IPS-18c (cell line): ENCODE results near the gene OR5B3.
"Not testable (repeated sequence)": the region's sequence is repeated elsewhere in the genome, so short reads cannot be mapped to it uniquely, and the experiment has no call there.

Experiments
- H3K4me3 ChIP-seq: 2 replicates; pipeline ENCODE4 v1.7.0; 2013; ENCODE audit warnings: low read depth, mild to moderate bottlenecking, low read length, moderate library complexity; ENCODE audit not compliant: insufficient read depth
- H3K9me3 ChIP-seq: one replicate; pipeline ENCODE4 v1.6.1; 2013; ENCODE audit warnings: mild to moderate bottlenecking, low read length, moderate library complexity; ENCODE audit not compliant: control insufficient read depth, insufficient read depth

OR5B3 gene

GRCh38 chr11:58406774-58407173 is at the start of gene OR5B3:
Gene OR5B3 (minus strand): TSS chr11:58406874. CDS start chr11:58403409, 3,465 bp downstream.
- Histone ChIP-seq H3K9me3 (no peaks in the 10 kb centered on the region), H3K4me3 (no peak within 1 kb of the TSS)

DNA sequence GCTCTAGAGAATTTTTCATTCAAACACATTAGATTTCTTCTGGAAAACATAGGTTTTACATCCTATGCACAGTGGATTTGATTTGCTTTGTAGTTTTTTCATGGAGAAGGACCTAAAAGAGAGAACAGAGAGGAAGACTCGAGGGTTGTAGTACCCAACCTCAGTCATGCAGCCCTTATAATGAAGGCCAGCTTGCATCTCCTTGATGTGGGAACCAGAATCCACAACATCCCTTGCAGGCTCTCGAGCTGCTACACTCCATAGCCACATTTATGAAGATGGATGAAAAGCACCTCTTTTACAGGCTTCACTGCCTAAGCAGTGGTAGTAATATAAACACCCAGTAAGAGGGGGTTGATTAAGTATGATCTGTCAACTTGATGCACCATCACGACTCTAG is 44.9 kb upstream of the OR5B3 start:
- no peak overlapping the region for H3K4me3 ChIP-seq
- peaks cover 2% of the 10 kb centered on the region for H3K9me3 ChIP-seq

DNA sequence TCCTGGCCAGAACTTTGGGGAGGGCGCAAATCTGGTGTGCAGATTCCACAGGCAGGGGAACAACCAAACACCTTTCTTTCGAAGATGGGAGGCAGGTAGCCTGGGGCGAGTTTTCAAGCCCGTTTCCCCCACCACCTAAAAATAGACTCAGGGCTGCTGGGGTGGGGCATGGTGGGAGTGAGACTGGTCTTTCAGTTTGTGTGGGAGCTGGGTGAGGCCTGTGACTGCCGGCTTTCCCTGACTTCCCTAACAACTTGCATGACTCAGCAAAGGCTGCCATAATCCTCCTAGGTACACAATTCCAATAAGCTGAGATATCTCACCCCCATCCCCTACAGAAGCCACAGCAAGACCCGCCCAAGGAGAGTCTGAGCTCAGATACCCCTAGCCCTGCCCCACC is 39.6 kb upstream of the OR5B3 start:
- H3K4me3 ChIP-seq: no peak overlapping the region
- H3K9me3 ChIP-seq: peaks cover 6% of the 10 kb centered on the region

DNA sequence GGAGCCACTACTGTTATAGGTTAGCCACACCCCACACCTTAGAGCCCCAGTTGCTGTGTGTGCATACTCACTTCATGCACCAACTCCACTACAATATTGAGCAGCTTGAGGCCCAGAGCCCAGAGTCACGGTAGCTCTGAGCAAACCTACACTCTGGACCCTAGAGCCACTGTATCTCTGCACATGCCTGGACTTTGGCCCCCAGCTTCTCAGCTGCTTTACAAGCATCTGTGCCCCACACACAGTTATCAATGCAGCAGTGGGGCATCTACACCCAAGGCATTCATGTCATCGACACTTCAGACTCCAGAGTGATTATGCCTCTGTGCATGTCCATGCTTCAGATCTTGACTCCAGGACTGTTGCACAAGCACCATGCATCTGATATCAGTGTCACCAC is 37.6 kb upstream of the OR5B3 start:
- peaks cover 4% of the 10 kb centered on the region for H3K9me3 ChIP-seq

DNA sequence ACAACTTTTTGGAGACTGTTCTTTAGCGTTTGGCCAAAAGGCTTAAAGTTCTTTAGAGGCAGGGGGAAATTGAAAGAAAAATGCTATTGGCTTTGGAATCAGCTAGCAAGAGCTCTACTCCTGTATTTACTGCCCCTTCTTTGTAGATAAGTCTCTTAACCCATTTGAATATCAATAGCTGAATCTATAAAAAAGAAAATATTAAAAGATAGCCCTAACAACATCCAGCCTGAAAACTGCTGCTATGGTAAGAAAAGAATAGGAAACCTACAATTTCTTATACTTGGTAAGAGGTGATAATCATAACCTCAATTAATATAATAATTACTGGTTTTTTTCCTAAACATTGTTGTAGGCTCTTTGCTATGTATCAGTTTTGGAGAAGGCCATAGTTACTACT is 35.5 kb upstream of the OR5B3 start, which contains the start of gene OR5B12:
TSS of gene OR5B12 (minus strand) at position 101 of the 400 bp plus-strand sequence. CDS start 2,085 bp downstream, outside the sequence.
- Histone ChIP-seq H3K9me3 (peaks cover 4% of the 10 kb centered on the region), H3K4me3 (no peak within 1 kb of the TSS)

More for the DNA sequence above, 37.6 kb upstream of the OR5B3 start:
- H3K4me3 ChIP-seq: no peak overlapping the region

DNA sequence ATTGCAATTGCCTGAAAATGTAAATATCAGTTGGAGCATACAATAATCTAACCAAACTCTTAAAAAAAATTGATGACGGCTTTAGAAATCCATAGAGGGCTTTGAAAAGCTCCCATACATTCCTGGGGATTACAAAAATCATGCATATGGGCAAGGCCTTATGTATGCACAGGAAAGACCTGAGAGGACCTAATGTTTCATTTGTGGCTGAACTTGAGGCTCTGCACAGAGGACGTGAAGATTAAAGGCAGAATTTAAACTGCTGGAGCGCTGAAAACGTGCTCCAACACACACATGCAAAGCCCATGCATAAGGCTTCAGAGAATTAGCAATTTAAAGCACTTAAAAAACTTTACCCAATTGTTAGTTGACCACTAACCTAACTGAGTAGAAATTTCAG is 31.8 kb upstream of the OR5B3 start:
- H3K9me3 ChIP-seq: no peaks in the 10 kb centered on the region
- no peak overlapping the region for H3K4me3 ChIP-seq

DNA sequence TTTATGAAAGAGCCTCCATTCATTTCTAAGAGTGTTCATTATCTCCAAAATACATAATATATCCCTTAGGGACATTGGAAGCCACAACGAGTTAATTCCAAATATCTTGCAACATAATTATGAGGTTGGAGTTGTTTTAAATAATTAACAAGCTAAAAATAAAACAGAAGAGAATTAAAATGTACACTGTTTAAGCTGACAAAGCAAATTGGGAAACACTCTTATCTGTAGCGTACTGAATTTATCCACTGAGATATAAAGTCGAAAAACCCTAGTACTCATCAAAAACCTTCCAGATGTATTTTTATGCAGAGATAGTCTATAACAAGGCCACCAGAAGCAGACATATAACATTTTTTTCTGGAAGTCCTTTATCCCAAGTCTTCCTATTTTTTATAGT is 27.5 kb upstream of the OR5B3 start:
- no peaks in the 10 kb centered on the region for H3K9me3 ChIP-seq
- H3K4me3 ChIP-seq: no peak overlapping the region

- H3K4me3 ChIP-seq: no peak overlapping the region
- no peaks in the 10 kb centered on the region for H3K9me3 ChIP-seq
These were observed 27.0 kb upstream of the OR5B3 start for GRCh38 chr11:58433638-58434203.

DNA sequence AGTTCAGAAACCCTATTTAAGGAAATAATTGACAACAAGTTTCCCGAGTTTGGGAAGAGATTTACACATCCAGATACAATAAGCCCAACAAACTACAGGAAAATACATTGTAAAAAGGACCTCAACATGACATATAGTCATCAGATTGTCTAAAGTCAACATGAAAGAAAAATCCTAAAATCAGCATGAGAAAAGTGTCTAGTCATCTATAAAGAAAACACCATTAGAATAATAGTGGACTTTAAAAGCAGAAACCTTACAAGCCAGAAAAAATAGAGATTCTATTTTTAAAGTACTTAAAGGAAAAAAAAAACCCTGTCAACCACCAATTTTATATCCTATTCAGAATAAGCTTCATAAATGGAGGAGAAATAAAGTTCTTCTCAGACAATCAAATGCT is 22.6 kb upstream of the OR5B3 start:
- Histone ChIP-seq H3K9me3 (no peaks in the 10 kb centered on the region), H3K4me3 (no peak overlapping the region)

DNA sequence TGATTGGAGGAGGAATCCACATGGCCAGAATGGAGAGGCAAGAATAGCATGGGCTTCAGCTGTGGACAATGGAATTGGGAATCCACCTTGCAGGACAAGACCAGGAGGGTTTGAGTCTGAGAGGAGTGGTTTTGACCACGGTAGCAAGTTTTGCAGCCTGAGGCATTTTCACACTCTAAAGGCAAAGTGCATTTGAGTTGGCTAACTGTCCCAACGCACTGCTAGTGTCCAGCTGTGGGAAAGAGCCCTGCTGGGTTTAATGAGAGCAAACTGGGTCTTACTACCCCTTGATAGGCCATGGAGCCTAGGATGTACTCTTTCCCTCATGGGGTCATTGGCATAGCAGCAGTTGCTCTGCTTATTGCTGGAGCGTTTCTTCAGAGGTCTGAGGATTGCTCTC is 21.3 kb upstream of the OR5B3 start, which contains the start of gene OR5B2:
TSS of gene OR5B2 (minus strand) at position 101 of the 400 bp plus-strand sequence. CDS start 4,860 bp downstream, outside the sequence.
- Histone ChIP-seq H3K4me3 (no peak within 1 kb of the TSS), H3K9me3 (no peaks in the 10 kb centered on the region)

DNA sequence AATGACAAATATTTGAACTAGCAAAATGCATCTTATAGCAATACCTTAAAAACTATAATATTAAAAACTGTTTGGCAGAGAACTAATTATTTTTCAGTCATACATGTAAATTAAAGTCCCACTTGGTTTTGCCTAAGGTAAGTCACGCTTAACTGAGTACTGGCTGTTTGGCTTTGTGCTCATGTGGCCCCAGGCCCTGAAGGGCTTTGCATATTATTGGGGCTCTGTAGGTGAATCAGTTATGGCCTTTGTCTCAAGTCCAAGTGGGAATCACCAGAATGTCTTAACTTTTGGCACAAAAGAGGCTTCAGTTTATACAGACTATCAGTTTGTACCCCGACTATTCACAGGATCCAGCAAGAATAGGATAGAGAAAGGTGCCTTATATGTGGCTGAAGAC is 7.1 kb downstream of the OR5B3 start:
- not testable (repeated sequence) for H3K4me3 ChIP-seq, H3K9me3 ChIP-seq

DNA sequence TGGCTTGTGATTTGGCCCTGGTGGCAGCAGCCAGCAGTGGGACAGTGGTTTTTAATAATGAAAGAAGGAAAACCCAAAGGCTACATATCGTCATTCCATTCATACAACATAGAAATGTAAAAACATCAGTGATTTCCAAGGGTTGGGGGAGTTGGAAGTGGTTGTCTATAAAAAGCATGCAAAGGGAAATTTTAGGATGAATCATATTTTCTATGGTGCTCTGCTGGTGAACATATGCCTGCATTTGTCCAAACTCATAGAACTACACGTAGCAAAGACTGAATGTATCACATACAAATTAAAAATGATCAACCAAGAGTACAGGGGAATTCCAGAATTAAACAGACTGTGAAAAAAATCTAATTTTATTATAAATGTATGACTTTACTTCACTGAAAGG is 11.1 kb downstream of the OR5B3 start:
- no peak overlapping the region for H3K4me3 ChIP-seq

DNA sequence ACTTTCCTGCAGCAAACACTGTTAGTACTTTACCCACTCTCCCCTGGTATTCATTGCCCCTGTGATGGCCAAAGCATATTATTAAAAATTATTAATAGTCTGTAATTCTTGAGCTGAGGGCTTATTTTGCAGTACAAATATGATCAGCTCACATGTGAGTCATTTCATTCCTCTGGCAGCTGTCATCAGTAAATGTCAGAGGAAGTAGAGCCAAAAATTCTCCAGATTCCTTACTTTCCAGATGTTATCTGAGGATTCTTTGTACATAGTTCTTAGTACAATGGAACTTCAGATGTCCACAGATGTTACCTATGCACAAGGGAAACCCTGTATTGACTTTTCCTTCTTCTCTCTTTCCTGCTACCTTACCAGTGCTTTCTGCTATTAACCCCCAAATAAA is 12.5 kb downstream of the OR5B3 start:
- H3K4me3 ChIP-seq: no peak overlapping the region
- no peaks in the 10 kb centered on the region for H3K9me3 ChIP-seq

More for the DNA sequence above, 11.1 kb downstream of the OR5B3 start:
- no peaks in the 10 kb centered on the region for H3K9me3 ChIP-seq

DNA sequence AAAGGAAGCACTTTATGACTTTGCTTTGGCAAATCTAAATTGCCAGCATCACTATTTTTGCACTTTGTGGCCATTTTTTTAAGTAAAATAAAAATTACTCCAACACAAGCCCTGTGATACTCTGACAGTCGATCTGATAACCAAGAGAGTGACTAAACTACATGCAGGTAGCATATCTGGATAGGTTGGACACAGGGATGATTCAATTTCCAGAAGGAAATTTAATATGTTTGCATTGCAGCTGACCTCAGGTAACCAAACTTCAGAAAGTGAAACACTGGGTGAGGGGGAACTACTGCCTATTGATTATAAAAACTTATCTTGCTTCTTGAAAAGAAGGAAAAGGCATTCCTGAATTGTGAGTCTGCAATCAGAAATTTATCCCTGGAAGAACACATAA is 13.9 kb downstream of the OR5B3 start:
- no peak overlapping the region for H3K4me3 ChIP-seq
- no peaks in the 10 kb centered on the region for H3K9me3 ChIP-seq

GRCh38 chr11:58391879-58392278 is 14.8 kb downstream of the OR5B3 start:
- Histone ChIP-seq H3K4me3 (no peak overlapping the region), H3K9me3 (no peaks in the 10 kb centered on the region)

DNA sequence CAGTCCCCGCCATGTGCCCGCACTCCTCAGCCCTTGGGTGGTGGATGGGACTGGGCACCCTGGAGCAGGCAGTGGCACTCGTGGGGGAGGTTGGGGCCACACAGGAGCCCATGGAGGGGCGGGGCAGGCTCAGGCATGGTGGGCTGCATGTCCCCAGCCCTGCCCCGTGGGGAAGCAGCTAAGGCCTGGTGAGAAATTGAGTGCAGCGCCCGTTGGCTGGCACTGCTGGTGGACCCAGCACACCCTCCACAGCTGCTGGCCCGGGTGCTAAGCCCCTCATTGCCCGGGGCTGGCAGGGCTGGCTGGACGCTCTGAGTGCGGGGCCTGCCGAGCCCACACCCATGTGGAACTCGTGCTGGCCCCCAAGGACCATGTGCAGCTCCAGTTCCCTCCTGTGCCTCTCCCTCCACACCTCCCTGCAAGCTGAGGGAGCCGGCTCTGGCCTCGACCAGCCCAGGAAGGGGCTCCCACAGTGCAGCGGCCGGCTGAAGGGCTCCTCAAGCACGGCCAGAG is 16.1 kb downstream of the OR5B3 start:
- no peak overlapping the region for H3K4me3 ChIP-seq

DNA sequence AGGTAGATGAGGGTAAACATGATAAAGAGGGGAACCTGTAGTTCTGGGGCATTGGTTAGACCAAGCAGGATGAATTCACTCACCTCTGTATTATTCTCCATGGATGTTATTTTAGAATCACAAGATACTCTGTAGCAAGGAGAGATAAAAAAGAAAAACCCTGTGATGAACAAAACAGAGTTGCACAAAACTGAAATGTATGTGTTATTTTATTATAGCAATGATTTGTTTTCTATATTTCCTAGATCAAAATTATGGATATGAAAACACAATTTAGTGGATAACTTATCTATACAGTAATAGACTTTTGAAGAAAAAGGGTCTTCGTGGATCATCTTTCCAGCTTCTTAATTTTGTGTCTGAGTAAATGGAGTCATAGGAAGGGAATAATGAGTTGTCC is 47.7 kb downstream of the OR5B3 start, which contains the start of gene OR5B17:
TSS of gene OR5B17 (minus strand) at position 101 of the 400 bp plus-strand sequence. CDS start at position 101, 0 bp downstream.
- Histone ChIP-seq H3K9me3 (no peaks in the 10 kb centered on the region), H3K4me3 (no peak within 1 kb of the TSS)

More for the DNA sequence above, 16.1 kb downstream of the OR5B3 start:
- H3K9me3 ChIP-seq: no peaks in the 10 kb centered on the region

- Histone ChIP-seq H3K9me3 (no peaks in the 10 kb centered on the region), H3K4me3 (no peak overlapping the region)
These were observed 51.9 kb downstream of the OR5B3 start for GRCh38 chr11:58354727-58355126.
